SK-N-SH (cell line): ENCODE measurements around the gene MAD1L1.

Experiments
- CTCF ChIP-seq: fragments of 200-600 bp; sonication (generic); IDR thresholded peaks from 2 replicates; pipeline ENCODE4 v1.6.1; 2017; ENCODE audit warnings: antibody characterized with exemption, mild to moderate bottlenecking, moderate library complexity
- ELF1 ChIP-seq: IDR thresholded peaks from 2 replicates; pipeline ENCODE4 v1.4.0; 2012
- JUND ChIP-seq: IDR thresholded peaks from 2 replicates; pipeline ENCODE4 v1.4.0; 2012
- NFIC ChIP-seq: IDR thresholded peaks from 2 replicates; pipeline ENCODE4 v1.4.0; 2012; ENCODE audit warnings: borderline replicate concordance
- POLR2AphosphoS5 ChIP-seq: IDR thresholded peaks from 2 replicates; pipeline ENCODE4 v1.6.1; 2012; ENCODE audit warnings: low read depth, low read length
- RFX5 ChIP-seq: IDR thresholded peaks from 2 replicates; pipeline ENCODE4 v1.6.1; 2012; ENCODE audit warnings: mild to moderate bottlenecking, improper control_type of control experiment, low read length
- SMC3 ChIP-seq: IDR thresholded peaks from 2 replicates; pipeline ENCODE4 v1.6.1; 2012; ENCODE audit warnings: low read depth, low read length, improper control_type of control experiment
- TCF12 ChIP-seq: IDR thresholded peaks from 2 replicates; pipeline ENCODE4 v1.4.0; 2012
- TF ChIP-seq, protein P1 (sequence below): IDR thresholded peaks from 2 replicates; pipeline ENCODE4 v1.6.1; 2012; ENCODE audit warnings: mild to moderate bottlenecking, low read depth, low read length, moderate library complexity
- TF ChIP-seq, protein P2 (sequence below): IDR thresholded peaks from 2 replicates; pipeline ENCODE4 v1.4.0; 2012; ENCODE audit warnings: low read depth

- TF ChIP-seq CTCF, result no peak
- TF ChIP-seq, protein P1, sequence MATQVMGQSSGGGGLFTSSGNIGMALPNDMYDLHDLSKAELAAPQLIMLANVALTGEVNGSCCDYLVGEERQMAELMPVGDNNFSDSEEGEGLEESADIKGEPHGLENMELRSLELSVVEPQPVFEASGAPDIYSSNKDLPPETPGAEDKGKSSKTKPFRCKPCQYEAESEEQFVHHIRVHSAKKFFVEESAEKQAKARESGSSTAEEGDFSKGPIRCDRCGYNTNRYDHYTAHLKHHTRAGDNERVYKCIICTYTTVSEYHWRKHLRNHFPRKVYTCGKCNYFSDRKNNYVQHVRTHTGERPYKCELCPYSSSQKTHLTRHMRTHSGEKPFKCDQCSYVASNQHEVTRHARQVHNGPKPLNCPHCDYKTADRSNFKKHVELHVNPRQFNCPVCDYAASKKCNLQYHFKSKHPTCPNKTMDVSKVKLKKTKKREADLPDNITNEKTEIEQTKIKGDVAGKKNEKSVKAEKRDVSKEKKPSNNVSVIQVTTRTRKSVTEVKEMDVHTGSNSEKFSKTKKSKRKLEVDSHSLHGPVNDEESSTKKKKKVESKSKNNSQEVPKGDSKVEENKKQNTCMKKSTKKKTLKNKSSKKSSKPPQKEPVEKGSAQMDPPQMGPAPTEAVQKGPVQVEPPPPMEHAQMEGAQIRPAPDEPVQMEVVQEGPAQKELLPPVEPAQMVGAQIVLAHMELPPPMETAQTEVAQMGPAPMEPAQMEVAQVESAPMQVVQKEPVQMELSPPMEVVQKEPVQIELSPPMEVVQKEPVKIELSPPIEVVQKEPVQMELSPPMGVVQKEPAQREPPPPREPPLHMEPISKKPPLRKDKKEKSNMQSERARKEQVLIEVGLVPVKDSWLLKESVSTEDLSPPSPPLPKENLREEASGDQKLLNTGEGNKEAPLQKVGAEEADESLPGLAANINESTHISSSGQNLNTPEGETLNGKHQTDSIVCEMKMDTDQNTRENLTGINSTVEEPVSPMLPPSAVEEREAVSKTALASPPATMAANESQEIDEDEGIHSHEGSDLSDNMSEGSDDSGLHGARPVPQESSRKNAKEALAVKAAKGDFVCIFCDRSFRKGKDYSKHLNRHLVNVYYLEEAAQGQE, result no peak
- TF ChIP-seq POLR2AphosphoS5, result no peak
- TF ChIP-seq RFX5, result no peak
- no peak for TF ChIP-seq NFIC
- TF ChIP-seq, protein P2, sequence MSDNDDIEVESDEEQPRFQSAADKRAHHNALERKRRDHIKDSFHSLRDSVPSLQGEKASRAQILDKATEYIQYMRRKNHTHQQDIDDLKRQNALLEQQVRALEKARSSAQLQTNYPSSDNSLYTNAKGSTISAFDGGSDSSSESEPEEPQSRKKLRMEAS, result no peak
- no peak for TF ChIP-seq SMC3
- TF ChIP-seq ELF1, result no peak
- TF ChIP-seq TCF12, result no peak
- no peak for TF ChIP-seq JUND
Measured at GRCh38 chr7:2214636-2215035, 18.1 kb downstream of the MAD1L1 start.
